T1000 (cell line): Measurements from ENCODE around the gene DOCK11.

Experiments used
- DNase-seq: peaks from one replicate; lab custom pipeline; 2025; ENCODE audit warnings: mixed read lengths; lab: John Stamatoyannopoulos, UW

DOCK11 gene

GRCh38 chrX:118502161-118502789 lies 6.7 kb downstream of the DOCK11 start:
- DNase-seq: no peak

- no peak for DNase-seq
Observed at GRCh38 chrX:118503260-118504041, 7.8 kb downstream of the DOCK11 start.

GRCh38 chrX:118504581-118504980 lies 9.0 kb downstream of the DOCK11 start:
- DNase-seq: no peak

- no peak for DNase-seq
Observed at GRCh38 chrX:118506805-118507480, 11.3 kb downstream of the DOCK11 start.

GRCh38 chrX:118507766-118508165 lies 12.2 kb downstream of the DOCK11 start:
- no peak for DNase-seq

- no peak for DNase-seq
Observed at GRCh38 chrX:118508221-118508620, 12.6 kb downstream of the DOCK11 start.

GRCh38 chrX:118508635-118509034 lies 13.0 kb downstream of the DOCK11 start:
- no peak for DNase-seq

GRCh38 chrX:118510111-118510510 lies 14.5 kb downstream of the DOCK11 start:
- no peak for DNase-seq

- no peak for DNase-seq
Observed at GRCh38 chrX:118513120-118513898, 17.7 kb downstream of the DOCK11 start.

- no peak for DNase-seq
Observed at GRCh38 chrX:118519411-118520215, 24.0 kb downstream of the DOCK11 start.

GRCh38 chrX:118520216-118521206 lies 24.9 kb downstream of the DOCK11 start:
- DNase-seq: no peak

- DNase-seq: no peak
Observed at GRCh38 chrX:118521435-118521834, 25.8 kb downstream of the DOCK11 start.

- no peak for DNase-seq
Observed at GRCh38 chrX:118522230-118522926, 26.8 kb downstream of the DOCK11 start.

- DNase-seq: no peak
Observed at GRCh38 chrX:118523920-118524319, 28.3 kb downstream of the DOCK11 start.

GRCh38 chrX:118524344-118524743 lies 28.7 kb downstream of the DOCK11 start:
- DNase-seq: no peak

- DNase-seq: no peak
Observed at GRCh38 chrX:118525174-118525730, 29.6 kb downstream of the DOCK11 start.

- no peak for DNase-seq
Observed at GRCh38 chrX:118526149-118526548, 30.5 kb downstream of the DOCK11 start.

- DNase-seq: no peak
Observed at GRCh38 chrX:118528071-118528737, 32.6 kb downstream of the DOCK11 start.
